ENCODE measurements around the gene ANKS6.

DNA sequence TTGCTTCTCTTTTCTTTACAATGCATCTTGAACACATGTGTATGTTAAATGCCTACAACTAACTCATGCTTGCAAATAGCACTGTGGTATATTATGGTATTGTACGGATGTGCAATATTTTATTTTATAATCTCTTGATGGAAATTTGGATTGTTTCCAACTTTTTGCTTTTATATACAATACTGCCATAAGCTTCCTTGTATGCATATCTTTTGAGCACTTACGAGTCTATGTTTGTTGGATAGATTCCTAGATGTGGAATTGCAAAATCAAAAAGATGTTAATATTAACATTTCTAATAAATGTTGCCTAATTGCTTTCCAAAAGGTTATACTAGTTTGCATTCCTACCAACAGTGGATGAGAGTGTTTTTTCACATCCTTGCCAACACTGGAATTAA lies 7.7 kb upstream of the ANKS6 start:
- no peak for TF ChIP-seq POLR2A (IDR thresholded peaks at IDR 0.05; ENCODE audit: low read depth, low read length)
- TF ChIP-seq POLR2AphosphoS5 (IDR thresholded peaks at IDR 0.05; ENCODE audit: low read depth, low read length), result no peak
